ENCODE results near the gene SGMS1. TPM values are rescaled to one million over a fixed set of nuclear protein-coding genes. Genes with fewer than 3 reads are reported as not detected.
"Not testable (repeated sequence)": the region's sequence is repeated elsewhere in the genome, so short reads cannot be mapped to it uniquely, and the experiment has no call there.

The SGMS1 gene
- total RNA-seq, 2 experiments from 2014 or later = 24.8 to 25.2 TPM

GRCh38 chr10:50650481-50650880, 26.7 kb upstream of the SGMS1 start:
- Mint-ChIP-seq H3K9me3 (no peaks in the 10 kb centered on the region), H3K4me3 (no peak overlapping the region), H3K4me1 (ENCODE audit: low read depth) (peaks cover 18% of the 10 kb centered on the region), H3K36me3 (ENCODE audit: low read depth) (no peaks in the 10 kb centered on the region), H3K27me3 (no peaks in the 10 kb centered on the region), H3K27ac (no peak overlapping the region)
- H3K36me3 ChIP-seq (ENCODE audit: insufficient read depth, low read length) = no peaks in the 10 kb centered on the region
- ChIA-PET CTCF (no interaction called here), POLR2A (interaction anchor here (1.8 kb wide), 1 partner anchor 26 kb away, joined by 6 read pairs; no protein-coding TSS in a partner anchor)
- no peak for ATAC-seq (ENCODE audit: poor library complexity)
- no peaks in the 10 kb centered on the region for H3K9me3 ChIP-seq (ENCODE audit: control insufficient read depth in 1 of 2, insufficient read depth in 1 of 2, low read length in 2 of 2)
- peaks cover 12% of the 10 kb centered on the region for H3K4me1 ChIP-seq (ENCODE audit: insufficient read depth, low read length)
- no peak overlapping the region for H3K27ac ChIP-seq (ENCODE audit: low read depth in 1 of 2, low read length in 2 of 2)
- intact Hi-C loops (cut with DNase I, micrococcal nuclease) = no loop called here
- no peak for DNase-seq
- H3K4me3 ChIP-seq (ENCODE audit: low read length) = no peak overlapping the region
- TF ChIP-seq, protein P1, sequence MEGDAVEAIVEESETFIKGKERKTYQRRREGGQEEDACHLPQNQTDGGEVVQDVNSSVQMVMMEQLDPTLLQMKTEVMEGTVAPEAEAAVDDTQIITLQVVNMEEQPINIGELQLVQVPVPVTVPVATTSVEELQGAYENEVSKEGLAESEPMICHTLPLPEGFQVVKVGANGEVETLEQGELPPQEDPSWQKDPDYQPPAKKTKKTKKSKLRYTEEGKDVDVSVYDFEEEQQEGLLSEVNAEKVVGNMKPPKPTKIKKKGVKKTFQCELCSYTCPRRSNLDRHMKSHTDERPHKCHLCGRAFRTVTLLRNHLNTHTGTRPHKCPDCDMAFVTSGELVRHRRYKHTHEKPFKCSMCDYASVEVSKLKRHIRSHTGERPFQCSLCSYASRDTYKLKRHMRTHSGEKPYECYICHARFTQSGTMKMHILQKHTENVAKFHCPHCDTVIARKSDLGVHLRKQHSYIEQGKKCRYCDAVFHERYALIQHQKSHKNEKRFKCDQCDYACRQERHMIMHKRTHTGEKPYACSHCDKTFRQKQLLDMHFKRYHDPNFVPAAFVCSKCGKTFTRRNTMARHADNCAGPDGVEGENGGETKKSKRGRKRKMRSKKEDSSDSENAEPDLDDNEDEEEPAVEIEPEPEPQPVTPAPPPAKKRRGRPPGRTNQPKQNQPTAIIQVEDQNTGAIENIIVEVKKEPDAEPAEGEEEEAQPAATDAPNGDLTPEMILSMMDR (IDR thresholded peaks at IDR 0.05) = no peak
- no peaks in the 10 kb centered on the region for H3K27me3 ChIP-seq (ENCODE audit: control insufficient read depth in 1 of 2, insufficient read depth in 2 of 2, low read length in 2 of 2)

- H3K4me1 ChIP-seq (ENCODE audit: insufficient read depth, low read length) = peaks cover 11% of the 10 kb centered on the region
- intact Hi-C loops (cut with DNase I, micrococcal nuclease) = no loop called here
- POLR2A ChIA-PET = interaction anchor here (1.6 to 1.9 kb wide), 2 partner anchors 11 to 12 kb away, joined by 3 to 5 read pairs; no protein-coding TSS in a partner anchor
- Mint-ChIP-seq H3K36me3 (ENCODE audit: low read depth) (no peaks in the 10 kb centered on the region), H3K4me1 (ENCODE audit: low read depth) (peaks cover 15% of the 10 kb centered on the region), H3K9me3 (no peaks in the 10 kb centered on the region), H3K27ac (no peak overlapping the region), H3K27me3 (no peaks in the 10 kb centered on the region), H3K4me3 (no peak overlapping the region)
- no peak overlapping the region for H3K4me3 ChIP-seq (ENCODE audit: low read length)
- no peak for DNase-seq
- H3K27ac ChIP-seq (ENCODE audit: low read depth in 1 of 2, low read length in 2 of 2) = no peak overlapping the region
- TF ChIP-seq, protein P1 (IDR thresholded peaks at IDR 0.05) = no peak
- no peaks in the 10 kb centered on the region for H3K27me3 ChIP-seq (ENCODE audit: control insufficient read depth in 1 of 2, insufficient read depth in 2 of 2, low read length in 2 of 2)
- CTCF ChIA-PET = no interaction called here
- no peaks in the 10 kb centered on the region for H3K9me3 ChIP-seq (ENCODE audit: control insufficient read depth in 1 of 2, insufficient read depth in 1 of 2, low read length in 2 of 2)
- ATAC-seq (ENCODE audit: poor library complexity) = no peak
- H3K36me3 ChIP-seq (ENCODE audit: insufficient read depth, low read length) = no peaks in the 10 kb centered on the region
These were observed 25.1 kb upstream of the SGMS1 start for GRCh38 chr10:50648935-50649227.

DNA sequence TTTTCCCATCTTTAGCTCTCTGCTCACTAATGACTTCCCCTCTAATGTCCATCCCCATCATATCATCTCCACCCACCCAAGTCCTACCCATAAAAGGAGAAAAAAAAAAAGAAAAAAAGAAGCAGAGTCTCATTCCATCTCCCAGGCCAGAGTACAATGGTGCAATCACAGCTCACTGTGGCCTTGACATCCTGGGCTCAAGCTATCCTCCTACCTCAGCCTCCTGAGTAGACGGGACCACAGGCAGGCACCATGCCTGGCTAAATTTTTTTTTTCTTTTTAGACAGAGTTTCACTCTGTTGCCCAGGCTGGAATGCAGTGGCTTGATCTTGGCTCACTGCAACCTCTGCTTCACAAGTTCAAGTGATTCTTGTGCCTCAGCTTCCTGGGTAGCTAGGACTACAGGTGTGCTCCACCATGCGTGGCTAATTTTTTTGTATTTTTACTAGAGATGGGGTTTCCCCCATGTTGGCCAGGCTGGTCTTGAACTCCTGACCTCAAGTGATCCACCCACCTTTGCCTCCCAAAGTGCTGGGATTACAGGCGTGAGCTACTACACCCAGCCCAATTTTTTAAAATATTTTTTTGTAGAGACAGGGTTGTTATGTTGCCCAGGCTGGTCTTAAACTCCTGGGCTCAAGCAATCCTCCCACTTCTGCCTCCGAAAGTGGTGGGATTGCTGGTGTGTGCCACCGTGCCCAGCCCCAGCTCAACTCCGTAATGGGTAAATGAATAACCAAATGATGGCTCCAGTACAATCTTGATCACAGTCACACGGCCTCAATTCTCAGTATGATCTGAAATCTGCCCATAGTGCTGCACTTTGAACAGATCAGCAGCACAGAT, 24.6 kb upstream of the SGMS1 start:
- Histone ChIP-seq H3K36me3 (ENCODE audit: insufficient read depth, low read length) (no peaks in the 10 kb centered on the region), H3K4me3 (ENCODE audit: low read length) (no peak overlapping the region), H3K27ac (ENCODE audit: low read depth in 1 of 2, low read length in 2 of 2) (no peak overlapping the region), H3K27me3 (ENCODE audit: control insufficient read depth in 1 of 2, insufficient read depth in 2 of 2, low read length in 2 of 2) (no peaks in the 10 kb centered on the region), H3K4me1 (ENCODE audit: insufficient read depth, low read length) (peaks cover 5% of the 10 kb centered on the region), H3K9me3 (ENCODE audit: control insufficient read depth in 1 of 2, insufficient read depth in 1 of 2, low read length in 2 of 2) (no peaks in the 10 kb centered on the region)
- DNase-seq (no peak), ATAC-seq (ENCODE audit: poor library complexity) (no peak)
- H3K4me3 Mint-ChIP-seq = no peak overlapping the region
- intact Hi-C loops (cut with DNase I, micrococcal nuclease) = no loop called here
- POLR2A ChIA-PET = interaction anchor here (1.6 to 1.9 kb wide), 2 partner anchors 12 kb away, joined by 3 to 5 read pairs; no protein-coding TSS in a partner anchor
- no peaks in the 10 kb centered on the region for H3K36me3 Mint-ChIP-seq (ENCODE audit: low read depth)
- no peaks in the 10 kb centered on the region for H3K27me3 Mint-ChIP-seq
- H3K9me3 Mint-ChIP-seq = no peaks in the 10 kb centered on the region
- H3K4me1 Mint-ChIP-seq (ENCODE audit: low read depth) = peaks cover 9% of the 10 kb centered on the region
- CTCF ChIA-PET = no interaction called here
- no peak overlapping the region for H3K27ac Mint-ChIP-seq
- TF ChIP-seq, protein P1 (IDR thresholded peaks at IDR 0.05) = no peak

GRCh38 chr10:50647350-50647749, 23.6 kb upstream of the SGMS1 start:
- H3K4me1 Mint-ChIP-seq (ENCODE audit: low read depth); H3K9me3 Mint-ChIP-seq; intact Hi-C loops (cut with DNase I, micrococcal nuclease); H3K27ac Mint-ChIP-seq; DNase-seq; H3K27me3 Mint-ChIP-seq; H3K36me3 ChIP-seq (ENCODE audit: insufficient read depth, low read length); H3K4me3 Mint-ChIP-seq; H3K4me1 ChIP-seq (ENCODE audit: insufficient read depth, low read length); H3K4me3 ChIP-seq (ENCODE audit: low read length); ATAC-seq (ENCODE audit: poor library complexity); CTCF ChIA-PET; H3K36me3 Mint-ChIP-seq (ENCODE audit: low read depth); H3K27ac ChIP-seq (ENCODE audit: low read depth in 1 of 2, low read length in 2 of 2); H3K27me3 ChIP-seq (ENCODE audit: control insufficient read depth in 1 of 2, insufficient read depth in 2 of 2, low read length in 2 of 2); H3K9me3 ChIP-seq (ENCODE audit: control insufficient read depth in 1 of 2, insufficient read depth in 1 of 2, low read length in 2 of 2): not testable (repeated sequence)
- POLR2A ChIA-PET = interaction anchor here (1.3 to 1.9 kb wide), 2 partner anchors 11 to 25 kb away, joined by 4 to 5 read pairs; no protein-coding TSS in a partner anchor

All from CD4-positive, alpha-beta T cell (primary cell).